Fibroblast of lung (primary cell): ENCODE results near the gene EXOSC10.

Experiments used
- CTCF ChIP-seq, 2 donors: IDR thresholded peaks in 1 of 2; conservative IDR thresholded peaks in 1 of 2; 1 replicate in 1 of 2; 2 replicates in 1 of 2; pipeline ENCODE4 v1.5.1; 2011 to 2012; ENCODE audit warnings: low read length in 2 of 2, control low read depth in 1 of 2, inconsistent platforms in 1 of 2, low read depth in 1 of 2, mild to moderate bottlenecking in 1 of 2
- EZH2 ChIP-seq: IDR thresholded peaks from 2 replicates; pipeline ENCODE4 v1.5.1; 2012; ENCODE audit warnings: low read length, control low read depth, mild to moderate bottlenecking; ENCODE audit errors: missing control alignments

GRCh38 chr1:11046270-11046566 is 53.5 kb downstream of the EXOSC10 start:
- TF ChIP-seq CTCF (conservative IDR thresholded peaks at IDR 0.05 in 1 of 2, IDR thresholded peaks at IDR 0.05 in 1 of 2; ENCODE audit: low read depth in 1 of 2, low read length in 2 of 2) (no peak), EZH2 (no peak)
